HepG2 (cell line): Measurements from ENCODE around the gene BCAS3. TPM values are rescaled to one million over a fixed set of nuclear protein-coding genes. Genes with fewer than 3 reads are reported as not detected.

ENCODE experiments used
- ADNP ChIP-seq: sonication (generic); formaldehyde crosslinking; IDR thresholded peaks from 2 replicates; pipeline ENCODE4 v1.4.0; 2020; ENCODE audit warnings: missing genetic modification reagents
- ARID2 ChIP-seq: sonication (generic); formaldehyde crosslinking; IDR thresholded peaks from 2 replicates; pipeline ENCODE4 v1.8.1; 2022; ENCODE audit warnings: mild to moderate bottlenecking, missing genetic modification reagents, borderline replicate concordance
- ASH2L ChIP-seq: fragments of 300-600, 200-600 bp; sonication (generic); IDR thresholded peaks from 2 replicates; pipeline ENCODE4 v1.7.0; 2017; ENCODE audit warnings: low read depth, mild to moderate bottlenecking, moderate library complexity, mixed read lengths, low read length; ENCODE audit not compliant: insufficient read length
- CSRNP2 ChIP-seq: sonication (generic); formaldehyde crosslinking; conservative IDR thresholded peaks from 2 replicates; pipeline ENCODE4 v1.8.0; 2022; ENCODE audit warnings: low read depth, missing genetic modification reagents
- JUND ChIP-seq: sonication (generic); formaldehyde crosslinking; IDR thresholded peaks from 2 replicates; pipeline ENCODE4 v1.8.0; 2022; ENCODE audit warnings: mild to moderate bottlenecking, missing genetic modification reagents
- KMT2B ChIP-seq: IDR thresholded peaks from 2 replicates; pipeline ENCODE4 v1.6.1; 2016; ENCODE audit warnings: missing genetic modification reagents, missing compliant biosample characterization
- NFE2 ChIP-seq: sonication (generic); formaldehyde crosslinking; IDR thresholded peaks from 2 replicates; pipeline ENCODE4 v1.4.0; 2020; ENCODE audit warnings: missing genetic modification reagents
- SP5 ChIP-seq: IDR thresholded peaks from 2 replicates; pipeline ENCODE4 v1.6.1; 2016; ENCODE audit warnings: low read depth, borderline replicate concordance
- XRCC5 ChIP-seq: fragments of 200-400 bp; formaldehyde crosslinking; optimal IDR thresholded peaks from 2 replicates; pipeline ENCODE3; 2017; ENCODE audit warnings: mild to moderate bottlenecking, low read length
- ZNF280B ChIP-seq: sonication (generic); formaldehyde crosslinking; IDR thresholded peaks from 2 replicates; pipeline ENCODE4 v1.5.0; 2020; ENCODE audit warnings: missing genetic modification reagents, mild to moderate bottlenecking, borderline replicate concordance
- ZNF281 ChIP-seq: sonication (generic); formaldehyde crosslinking; IDR thresholded peaks from 2 replicates; pipeline ENCODE4 v1.4.0; 2020; ENCODE audit warnings: missing genetic modification reagents, borderline replicate concordance
- ZNF33A ChIP-seq: sonication (generic); formaldehyde crosslinking; IDR thresholded peaks from 2 replicates; pipeline ENCODE4 v1.5.1; 2020; ENCODE audit warnings: missing genetic modification reagents, mild to moderate bottlenecking, moderate library complexity, borderline replicate concordance
- ZNF44 ChIP-seq: sonication (generic); formaldehyde crosslinking; IDR thresholded peaks from 2 replicates; pipeline ENCODE4 v1.5.1; 2020; ENCODE audit warnings: mild to moderate bottlenecking, missing genetic modification reagents
- ZNF556 ChIP-seq: sonication (generic); formaldehyde crosslinking; IDR thresholded peaks from 2 replicates; pipeline ENCODE4 v1.4.0; 2020; ENCODE audit warnings: mild to moderate bottlenecking, missing genetic modification reagents, borderline replicate concordance
- ZNF562 ChIP-seq: sonication (generic); formaldehyde crosslinking; IDR thresholded peaks from 2 replicates; pipeline ENCODE4 v1.8.0; 2022; ENCODE audit warnings: missing genetic modification reagents, borderline replicate concordance
- ZNF691 ChIP-seq: sonication (generic); formaldehyde crosslinking; IDR thresholded peaks from 2 replicates; pipeline ENCODE4 v1.4.0; 2020; ENCODE audit warnings: missing genetic modification reagents, low read depth, mild to moderate bottlenecking, borderline replicate concordance
- ZSCAN25 ChIP-seq: sonication (generic); formaldehyde crosslinking; IDR thresholded peaks from 2 replicates; pipeline ENCODE4 v1.8.0; 2022; ENCODE audit warnings: mild to moderate bottlenecking, missing genetic modification reagents
- ZXDC ChIP-seq: sonication (generic); formaldehyde crosslinking; IDR thresholded peaks from 2 replicates; pipeline ENCODE4 v1.5.0; 2020; ENCODE audit warnings: mild to moderate bottlenecking, missing genetic modification reagents
- polyA plus RNA-seq, 8 experiments: library from polyadenylated mRNA; depleted of rRNA in 3 of 8; stranded (reverse) in 7 of 8; unstranded in 1 of 8; fragments of >200 nt; fragmentation: Illumina TruSeq in 4 of 8; extraction: Trizol in 4 of 8; gene quantifications; 2 replicates each; pipeline versions ENCODE4 v1.2.1 to v1.2.3, GENCODE V29; 2011 to 2016; ENCODE audit warnings: low read depth in 4 of 8, missing spikeins in 1 of 8, mixed read lengths in 1 of 8; ENCODE audit not compliant: insufficient read depth in 1 of 8
- total RNA-seq, 5 experiments: library from RNA; depleted of rRNA; stranded (reverse); fragments of >200 nt; fragmentation: Illumina TruSeq; extraction: Trizol; gene quantifications; 2 replicates each; pipeline ENCODE4 v1.2.3, GENCODE V29; 2016; ENCODE audit warnings: low read depth in 1 of 5

The BCAS3 gene
- total and polyA plus RNA-seq, 2 of the 13 experiments (the other 11 are each of a cell fraction or from before 2014, with no cell fraction given) = 10.7 to 11.2 TPM

GRCh38 chr17:61335845-61336655 is 658.4 kb downstream of the BCAS3 start (continued):
- peak; percentile 89; the same call in 1 of the 2 replicates for TF ChIP-seq ZNF691
- peak; percentile 61 for TF ChIP-seq XRCC5
- no peak for TF ChIP-seq ZNF562 (CRISPR knock-in tag)
- peak; percentile 80; the same call in 1 of the 2 replicates for TF ChIP-seq SP5 (CRISPR knock-in tag)
- no peak; the same call in 1 of the 2 replicates for TF ChIP-seq KMT2B
- peak; percentile 79; the same call in 1 of the 2 replicates for TF ChIP-seq ZNF33A (CRISPR knock-in tag)
- no peak for TF ChIP-seq ZNF280B (CRISPR knock-in tag)
- peak; percentile 72 for TF ChIP-seq ZSCAN25 (CRISPR knock-in tag)
- TF ChIP-seq ZNF44 (CRISPR knock-in tag) = 0 out of 2 replicates have a peak, but pooled peaks have one; percentile 50
- TF ChIP-seq JUND (CRISPR knock-in tag) = no peak; the same call in 1 of the 2 replicates
- peak; percentile 74; the same call in 1 of the 2 replicates for TF ChIP-seq ZNF556 (CRISPR knock-in tag)
- no peak for TF ChIP-seq NFE2 (CRISPR knock-in tag)
- TF ChIP-seq CSRNP2 (CRISPR knock-in tag) = no peak
- no peak; the same call in 1 of the 2 replicates for TF ChIP-seq ARID2 (CRISPR knock-in tag)
- TF ChIP-seq ZXDC (CRISPR knock-in tag) = no peak
- peak; percentile 48; the same call in 1 of the 2 replicates for TF ChIP-seq ZNF281 (CRISPR knock-in tag)
- no peak for TF ChIP-seq ADNP (CRISPR knock-in tag)
- TF ChIP-seq ASH2L = peak; percentile 90
